GM12892 (cell line): ENCODE results near the gene TFB1M.

Source experiments
- POLR2A ChIP-seq: IDR thresholded peaks from 2 replicates; pipeline ENCODE4 v1.6.1; 2011; ENCODE audit warnings: low read depth, low read length, control low read depth
- POLR2AphosphoS5 ChIP-seq: IDR thresholded peaks from 2 replicates; pipeline ENCODE4 v1.6.1; 2011; ENCODE audit warnings: low read depth, low read length, control low read depth
- TAF1 ChIP-seq: IDR thresholded peaks from 2 replicates; pipeline ENCODE4 v1.6.1; 2011; ENCODE audit warnings: low read depth, mild to moderate bottlenecking, control low read depth, low read length, borderline replicate concordance

DNA sequence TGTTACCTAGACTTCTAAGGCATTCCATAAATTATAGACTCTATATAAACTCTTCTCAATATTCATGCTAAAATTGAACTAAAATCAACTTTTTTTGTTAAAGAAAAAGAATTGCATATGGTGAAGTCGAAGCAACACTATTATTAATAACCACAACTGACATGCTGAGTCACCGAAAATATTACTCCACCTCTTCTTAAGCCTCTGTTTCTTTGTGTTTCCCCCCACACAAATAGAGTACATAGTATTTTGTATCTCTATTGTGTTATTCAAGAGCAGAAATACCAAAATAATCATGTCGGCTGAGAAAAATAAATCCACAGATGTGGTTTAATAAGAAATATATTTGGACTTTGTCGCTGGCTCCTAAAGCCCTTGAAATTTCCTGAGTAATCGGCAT, 23.8 kb downstream of the TFB1M start:
- no peak for TF ChIP-seq POLR2A
- no peak for TF ChIP-seq TAF1
- no peak for TF ChIP-seq POLR2AphosphoS5
